HG02588 (cell line): ENCODE measurements around the gene EIF2B4.
"Not testable (repeated sequence)": the region's sequence is repeated elsewhere in the genome, so short reads cannot be mapped to it uniquely, and the experiment has no call there.

ENCODE experiments used
- ATAC-seq: cut with Tn5 transposase; IDR thresholded peaks from one replicate; pipeline ENCODE4 v1.9.1; 2021; ENCODE audit warnings: mild to moderate bottlenecking, moderate library complexity; ENCODE audit not compliant: unreplicated experiment

The EIF2B4 gene

DNA sequence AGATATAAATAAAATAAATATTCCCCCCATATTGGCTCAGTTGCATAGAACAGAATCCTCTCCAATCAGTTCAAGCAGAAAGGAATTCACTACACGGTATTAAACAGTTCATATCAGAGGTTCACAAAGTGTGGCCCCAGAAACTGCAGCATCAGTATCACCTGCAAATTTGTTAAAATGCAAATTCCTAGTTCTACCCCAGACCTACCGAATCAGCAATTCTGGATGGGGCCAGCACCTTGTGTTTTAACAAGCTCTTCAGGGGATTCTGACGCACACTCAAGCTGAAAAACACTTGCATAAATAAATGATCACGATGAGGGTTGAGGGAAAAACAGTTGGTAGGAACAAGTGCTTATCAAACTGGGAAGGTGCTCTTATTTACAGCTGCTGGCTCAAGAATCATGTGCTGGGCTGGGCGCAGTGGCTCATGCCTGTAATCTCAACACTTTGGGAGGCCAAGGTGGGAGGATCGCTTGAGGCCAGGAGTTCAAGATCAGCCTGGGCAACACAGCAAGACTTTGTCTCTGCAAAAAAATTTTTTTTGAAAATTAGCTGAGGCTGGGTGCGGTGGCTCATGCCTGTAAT is 19.9 kb downstream of the EIF2B4 start:
- ATAC-seq: no peak

DNA sequence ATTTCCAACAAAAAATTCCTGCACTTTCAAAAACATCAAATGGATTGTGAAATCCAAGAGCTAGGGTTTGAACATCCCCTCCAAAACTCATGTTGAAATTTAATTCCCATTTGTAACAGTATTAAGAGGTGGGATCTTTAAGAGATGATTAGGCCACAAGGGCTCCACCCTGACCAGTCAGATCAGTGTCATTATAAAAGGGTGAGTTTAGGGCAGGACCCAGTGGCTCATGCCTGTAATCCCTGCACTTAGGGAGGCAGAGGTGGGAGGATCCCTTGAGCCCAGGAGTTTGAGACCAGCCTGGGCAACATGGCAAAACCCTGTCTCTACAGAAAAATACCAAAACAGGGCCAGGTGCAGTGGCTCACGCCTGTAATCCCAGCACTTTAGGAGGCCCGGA is 22.5 kb downstream of the EIF2B4 start:
- ATAC-seq: no peak

DNA sequence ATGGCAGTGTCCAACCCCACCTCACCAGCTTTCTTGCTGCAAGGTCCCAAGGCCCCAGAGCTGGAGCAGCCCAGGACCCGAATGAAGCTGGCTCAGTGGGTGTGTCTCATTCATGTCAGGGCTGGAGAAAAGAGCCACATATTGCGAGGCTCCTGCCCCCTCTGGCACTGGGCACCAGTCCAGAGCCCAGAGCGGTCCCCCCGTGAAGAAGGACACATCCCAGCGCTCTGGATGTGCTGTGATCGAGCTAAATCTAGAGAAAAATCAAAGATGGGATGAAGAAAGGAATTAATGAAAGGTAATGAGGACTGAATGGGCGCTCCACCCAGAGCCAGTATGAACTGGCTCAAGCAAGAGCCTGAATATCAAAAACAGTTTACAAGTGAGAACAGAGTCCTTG is 34.0 kb downstream of the EIF2B4 start:
- no peak for ATAC-seq

DNA sequence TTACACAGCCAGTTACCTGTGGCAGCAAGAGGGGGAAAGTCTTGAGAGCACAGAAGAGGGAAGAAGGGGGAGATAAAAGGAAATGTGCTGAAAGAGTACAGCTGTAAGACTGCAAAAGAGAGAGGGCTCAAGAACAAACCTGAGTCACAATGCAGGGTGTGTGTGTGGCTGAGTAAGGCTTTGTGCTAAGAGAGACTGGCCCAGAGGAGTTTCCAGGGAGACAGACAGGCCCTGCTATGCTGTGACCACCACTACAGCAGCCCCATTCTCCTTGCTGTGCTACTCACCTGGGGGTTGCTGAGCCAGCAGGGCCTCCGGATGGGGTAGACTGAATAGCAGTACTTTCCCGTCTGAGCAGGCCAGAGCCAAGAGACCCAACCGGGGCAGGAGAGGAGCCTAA is 34.8 kb downstream of the EIF2B4 start:
- ATAC-seq: no peak

DNA sequence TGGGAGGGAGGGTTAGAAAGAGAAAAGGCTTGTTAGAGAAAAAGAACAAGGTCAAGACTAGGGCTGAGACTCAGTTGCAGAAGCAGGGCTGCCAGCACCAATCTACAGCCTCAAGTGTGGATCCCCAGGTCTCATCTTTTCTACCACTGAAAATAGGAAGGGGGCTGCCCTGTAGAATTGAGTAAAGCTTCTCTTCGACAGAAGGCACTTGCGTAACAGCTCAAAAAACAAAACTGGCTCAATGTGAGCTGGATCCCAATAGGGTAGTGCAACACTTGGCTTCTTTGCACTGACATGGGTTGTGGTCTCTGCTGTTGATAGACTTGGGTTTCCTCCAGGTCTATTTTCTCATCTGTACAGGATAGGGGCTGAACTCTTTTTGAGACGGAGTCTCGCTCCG is 45.4 kb downstream of the EIF2B4 start:
- ATAC-seq: no peak

DNA sequence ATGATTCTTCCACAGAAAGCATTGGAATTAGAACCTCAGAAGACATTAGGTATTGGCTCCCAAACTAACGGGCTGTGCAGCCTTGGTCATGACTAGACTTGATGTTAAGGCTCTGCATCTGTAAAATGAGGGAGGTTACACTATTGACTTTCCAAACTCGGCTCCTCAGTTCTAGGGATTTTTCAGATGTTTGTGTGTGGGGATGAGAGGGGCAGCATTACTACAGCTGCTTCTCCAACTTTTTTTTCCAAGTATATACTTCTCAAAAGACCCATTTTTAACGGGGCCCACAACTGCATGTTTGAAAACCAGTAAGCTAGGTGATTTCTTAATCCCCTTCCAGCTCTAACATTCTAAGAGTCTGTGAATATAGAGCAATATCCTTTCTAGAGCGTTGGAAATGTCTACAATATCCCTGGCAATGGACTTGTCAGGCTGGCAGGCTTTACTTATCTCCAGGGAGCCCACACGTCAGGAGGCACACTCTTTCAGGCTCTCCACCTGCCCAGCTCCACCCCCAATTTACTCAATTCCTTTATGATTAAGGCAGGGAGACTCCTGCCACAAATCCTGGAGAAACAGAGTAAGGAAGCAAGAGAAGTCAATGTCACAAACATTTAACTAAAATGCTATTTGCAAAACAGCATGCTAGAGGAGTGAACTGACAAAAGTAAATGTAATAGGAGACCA is 46.4 kb downstream of the EIF2B4 start:
- no peak for ATAC-seq

DNA sequence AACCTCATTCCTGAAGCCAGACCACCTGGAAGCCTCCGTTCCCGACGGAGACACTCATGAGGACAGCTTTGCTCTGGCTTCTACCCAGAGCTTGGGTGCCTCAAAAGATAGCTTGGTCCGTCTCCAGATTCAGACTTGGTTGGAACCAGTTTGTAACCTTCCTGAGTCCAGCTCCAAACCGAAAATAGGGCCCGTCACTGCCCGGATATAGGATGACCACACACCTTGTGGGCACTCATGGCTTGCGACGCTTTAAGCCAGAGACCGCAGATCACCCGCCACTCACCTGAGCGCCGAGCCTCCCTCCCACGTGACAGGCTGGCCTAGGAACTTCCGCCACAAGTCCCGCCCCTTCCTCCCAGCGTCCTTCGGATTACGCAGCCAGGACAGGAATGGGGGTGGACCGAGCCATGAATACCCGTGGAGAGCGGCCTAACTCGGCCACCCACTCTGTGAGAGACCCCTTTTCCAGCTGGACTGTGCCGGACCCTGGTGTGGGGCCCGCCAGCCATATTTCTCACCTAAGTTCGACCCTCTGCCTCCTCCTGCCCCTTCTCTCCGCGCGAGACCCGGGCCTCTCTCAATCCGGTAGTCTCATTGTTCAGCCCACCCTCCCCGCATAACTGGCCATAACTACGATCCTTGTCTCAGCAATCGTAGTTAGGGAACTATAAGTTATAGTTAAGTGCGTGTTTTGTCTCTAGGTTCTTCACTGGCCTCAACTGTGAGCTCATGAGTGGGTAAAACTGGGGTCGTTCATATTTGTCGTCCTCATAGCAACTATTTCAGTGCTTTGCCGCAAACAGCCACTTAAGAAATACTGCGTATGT is 47.2 kb downstream of the EIF2B4 start, which contains the start of gene MPV17:
Gene MPV17 (minus strand): TSS at position 332 of the 830 bp plus-strand sequence. CDS start 580 bp downstream, outside the sequence.
- peak; percentile 86 for ATAC-seq

DNA sequence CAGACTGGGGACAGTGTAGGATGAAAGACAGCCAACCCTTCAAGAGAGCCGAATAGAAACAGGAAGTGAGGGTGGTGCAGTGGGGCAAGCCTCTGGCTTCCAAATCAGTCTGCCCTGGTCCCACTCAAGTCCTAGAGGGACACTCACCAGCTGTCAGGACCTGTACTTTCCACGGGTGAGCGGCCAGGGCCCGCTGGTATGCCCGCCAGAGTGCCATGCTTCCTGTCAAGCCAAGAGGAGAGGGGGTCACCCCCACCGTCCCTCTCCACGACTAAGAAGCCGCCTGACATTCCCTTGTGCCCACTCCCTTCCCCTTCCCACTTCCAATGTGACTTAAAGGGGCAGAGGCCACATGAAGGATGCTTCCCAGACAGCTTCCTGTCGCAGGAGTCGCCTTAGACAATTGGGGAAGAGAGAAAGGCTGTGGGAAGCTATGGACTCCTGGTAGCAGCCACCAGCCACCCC is 47.8 kb downstream of the EIF2B4 start:
- no peak for ATAC-seq

DNA sequence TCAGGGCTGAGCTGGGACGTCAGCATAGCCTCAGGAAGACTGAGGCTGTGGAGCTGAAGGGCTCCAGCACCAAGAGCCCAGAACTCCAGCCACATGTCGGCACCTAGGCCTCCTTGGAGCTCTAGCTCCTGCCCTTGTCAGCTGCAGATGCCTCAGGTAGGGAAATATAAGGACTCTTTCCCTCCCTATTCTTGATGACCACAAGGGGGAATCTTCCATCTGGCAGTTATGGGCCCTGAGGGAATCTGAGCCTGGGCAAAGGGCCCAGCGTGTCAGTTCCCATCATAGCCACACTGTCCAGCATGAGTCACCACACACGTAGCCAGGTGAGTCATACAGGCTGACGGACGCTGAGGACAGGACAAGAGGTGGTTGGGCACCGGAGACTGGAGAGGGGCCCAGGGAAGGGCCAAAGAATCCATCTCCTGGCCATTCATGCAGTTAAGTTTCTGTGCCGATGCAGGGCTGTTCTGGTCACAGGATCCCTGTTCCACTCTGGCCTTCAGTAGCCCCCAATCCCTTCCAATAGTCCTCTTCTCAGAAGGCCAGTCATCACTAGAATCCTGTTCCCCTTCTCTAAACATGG is 49.1 kb downstream of the EIF2B4 start:
- ATAC-seq: no peak

DNA sequence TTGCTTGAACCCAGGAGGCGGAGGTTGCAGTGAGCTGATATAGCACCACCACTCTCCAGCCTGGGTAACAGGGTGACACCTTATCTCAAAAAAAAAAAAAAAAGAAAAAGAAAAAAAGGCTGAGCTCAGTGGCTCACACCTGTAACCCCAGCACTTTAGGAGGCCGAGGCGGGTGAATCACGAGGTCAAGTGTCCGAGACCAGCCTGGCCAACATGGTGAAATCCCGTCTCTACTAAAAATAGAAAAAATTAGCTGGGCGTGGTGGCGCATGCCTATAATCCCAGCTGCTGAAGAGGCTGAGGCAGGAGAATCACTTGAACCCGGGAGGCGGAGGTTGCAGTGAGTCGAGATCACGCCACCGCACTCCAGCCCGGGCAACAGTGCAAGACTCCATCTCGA is 50.3 kb downstream of the EIF2B4 start:
- ATAC-seq: not testable (repeated sequence)

DNA sequence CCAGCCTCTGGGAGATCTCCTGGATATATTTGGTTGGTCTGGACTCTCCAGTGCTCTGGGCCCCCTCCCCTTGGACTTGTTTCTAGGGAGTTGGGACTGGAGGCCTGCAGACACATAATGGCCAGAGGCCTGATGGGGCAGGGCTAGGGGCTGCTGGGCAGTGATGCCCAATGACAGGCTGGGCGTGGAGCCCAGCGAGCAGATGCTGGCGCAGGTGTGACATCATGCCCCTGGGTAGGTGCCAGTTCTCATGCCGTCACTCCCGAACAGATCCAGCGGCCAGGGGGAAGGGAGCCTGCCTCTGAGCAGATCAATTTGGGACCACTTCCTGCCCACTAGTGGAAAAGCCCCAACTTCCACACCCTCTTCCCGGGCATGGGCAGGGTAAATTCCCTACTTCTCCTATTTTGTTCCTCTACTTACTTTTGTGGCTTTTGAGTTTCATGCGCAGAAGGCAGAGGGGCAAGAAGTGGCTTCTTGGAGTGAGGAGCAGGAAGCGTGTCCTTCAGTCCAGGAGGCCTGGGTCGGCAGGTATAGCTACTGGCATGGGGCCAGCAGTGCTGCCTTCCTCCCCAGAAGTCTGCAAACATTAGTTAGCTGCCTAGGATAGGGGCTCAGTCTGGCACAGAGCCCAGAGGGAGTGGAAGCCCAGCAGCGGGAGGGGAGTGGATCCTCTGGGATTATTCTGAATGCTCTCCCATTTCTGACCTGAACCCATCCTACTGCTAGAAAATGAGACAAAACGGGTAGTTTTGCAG is 53.3 kb downstream of the EIF2B4 start:
- ATAC-seq: no peak

DNA sequence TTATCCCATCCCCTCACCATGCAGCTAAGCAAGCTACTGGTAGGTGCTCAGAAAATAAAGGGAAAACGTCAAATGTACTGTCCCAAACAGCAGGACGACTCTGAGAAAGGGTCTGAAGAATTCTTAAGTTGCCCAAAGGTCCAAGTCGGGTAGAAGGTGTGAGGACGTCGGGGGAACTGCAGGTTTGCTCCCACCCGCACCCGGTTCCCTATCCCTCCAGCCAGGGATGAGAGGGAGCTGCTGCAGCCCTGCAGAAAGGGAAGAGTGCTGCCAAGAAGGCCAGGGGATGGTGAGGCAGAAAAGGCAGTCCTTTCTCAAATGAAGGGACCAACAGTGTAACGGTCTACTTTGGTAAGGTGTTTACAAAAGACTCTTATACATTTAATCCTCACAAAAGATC is 55.0 kb downstream of the EIF2B4 start:
- ATAC-seq: no peak

DNA sequence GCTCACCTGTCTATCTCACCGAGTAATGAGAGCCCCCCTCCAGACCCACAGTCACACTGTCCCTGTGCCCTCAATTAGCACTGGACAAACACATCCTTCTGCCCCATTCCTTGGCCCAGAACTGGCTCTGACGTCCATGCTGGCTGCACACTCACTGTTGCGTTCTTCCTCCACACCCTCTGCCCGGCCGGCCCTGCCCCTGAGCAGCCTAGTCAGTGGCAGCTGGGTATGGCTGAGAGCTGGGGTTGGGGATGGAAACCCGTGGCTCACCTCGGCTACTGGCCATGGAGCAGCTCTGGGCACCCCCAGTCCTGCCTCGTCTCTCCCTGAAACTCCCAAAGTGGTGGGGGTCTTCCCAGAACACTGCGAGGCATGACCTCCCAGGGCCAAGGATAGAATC is 55.4 kb downstream of the EIF2B4 start:
- ATAC-seq: no peak
